Cerebellar nuclear complex (tissue), 1 donor: ENCODE results near the gene MICOS13.

Experiments
- DNase-seq, 2 experiments: peaks; one replicate each; lab custom pipeline; 2025; lab: John Stamatoyannopoulos, UW

The MICOS13 gene

GRCh38 chr19:5687360-5688198 lies 7.3 kb upstream of the MICOS13 start:
- DNase-seq: no peak

GRCh38 chr19:5686647-5687359 lies 6.5 kb upstream of the MICOS13 start:
- peak in 1 of 2 experiments; percentile 23 for DNase-seq

GRCh38 chr19:5686326-5686646 lies 6.0 kb upstream of the MICOS13 start:
- no peak for DNase-seq

- no peak for DNase-seq
Measured at GRCh38 chr19:5684694-5685430, 4.5 kb upstream of the MICOS13 start.

GRCh38 chr19:5683177-5683886 lies 3.0 kb upstream of the MICOS13 start:
- no peak for DNase-seq

- no peak for DNase-seq
Measured at GRCh38 chr19:5682107-5682482, 1.8 kb upstream of the MICOS13 start.

- no peak for DNase-seq
Measured at GRCh38 chr19:5681391-5682106, 1.2 kb upstream of the MICOS13 start.

- no peak for DNase-seq
Measured at GRCh38 chr19:5680084-5680436, 256 bp downstream of the MICOS13 start.

GRCh38 chr19:5679289-5680083 lies 830 bp downstream of the MICOS13 start:
- no peak for DNase-seq

- DNase-seq: no peak
Measured at GRCh38 chr19:5678071-5678718, 2.1 kb downstream of the MICOS13 start.

GRCh38 chr19:5677580-5677979 lies 2.7 kb downstream of the MICOS13 start:
- no peak for DNase-seq

- no peak for DNase-seq
Measured at GRCh38 chr19:5677136-5677535, 3.2 kb downstream of the MICOS13 start.

- no peak for DNase-seq
Measured at GRCh38 chr19:5676772-5677105, 3.6 kb downstream of the MICOS13 start.

GRCh38 chr19:5676105-5676771 lies 4.1 kb downstream of the MICOS13 start:
- no peak for DNase-seq

- no peak for DNase-seq
Measured at GRCh38 chr19:5674714-5675113, 5.6 kb downstream of the MICOS13 start.

- no peak for DNase-seq
Measured at GRCh38 chr19:5673752-5674151, 6.6 kb downstream of the MICOS13 start.

GRCh38 chr19:5672708-5673459 lies 7.4 kb downstream of the MICOS13 start:
- no peak for DNase-seq

GRCh38 chr19:5671600-5671999 lies 8.7 kb downstream of the MICOS13 start:
- no peak for DNase-seq

- DNase-seq: no peak
Measured at GRCh38 chr19:5669212-5669611, 11.1 kb downstream of the MICOS13 start.
